Choroid plexus epithelial cell (primary cell): ENCODE data around the gene CSAD.

Experiments
- DNase-seq: peaks from one replicate; pipeline ENCODE4 v3.0.0-alpha.2; 2010; ENCODE audit warnings: low read depth
- H3K4me3 ChIP-seq: 2 replicates; pipeline ENCODE4 v1.5.1; 2011; ENCODE audit warnings: low read depth, mild to moderate bottlenecking, control low read depth, low read length, moderate library complexity
- CTCF ChIP-seq: conservative IDR thresholded peaks from 2 replicates; pipeline ENCODE4 v1.5.1; 2011; ENCODE audit warnings: low read depth, mild to moderate bottlenecking, control low read depth, inconsistent platforms, low read length, moderate library complexity

CSAD gene

GRCh38 chr12:53225635-53226424 is 45.1 kb upstream of the CSAD start:
- no peak overlapping the region for H3K4me3 ChIP-seq
- DNase-seq = no peak
- TF ChIP-seq CTCF = no peak

GRCh38 chr12:53224897-53225634 is 44.3 kb upstream of the CSAD start:
- DNase-seq = no peak
- no peak overlapping the region for H3K4me3 ChIP-seq
- no peak for TF ChIP-seq CTCF

- TF ChIP-seq CTCF = peak; percentile 40
- DNase-seq = no peak
- H3K4me3 ChIP-seq = no peak overlapping the region
Observed at GRCh38 chr12:53224061-53224896, 43.6 kb upstream of the CSAD start.

- TF ChIP-seq CTCF = no peak
- no peak overlapping the region for H3K4me3 ChIP-seq
- DNase-seq = peak; percentile 45
Observed at GRCh38 chr12:53223389-53224060, 42.8 kb upstream of the CSAD start.

- TF ChIP-seq CTCF = no peak
- no peak for DNase-seq
- no peak overlapping the region for H3K4me3 ChIP-seq
Observed at GRCh38 chr12:53222806-53223261, 42.1 kb upstream of the CSAD start.

- peak overlapping the region; percentile 42 for H3K4me3 ChIP-seq
- no peak for TF ChIP-seq CTCF
- DNase-seq = no peak
Observed at GRCh38 chr12:53222170-53222721, 41.5 kb upstream of the CSAD start.
